H9 (cell line): ENCODE measurements around the gene IRF2BP2. TPM values are rescaled to one million over a fixed set of nuclear protein-coding genes. Genes with fewer than 3 reads are reported as not detected.

ENCODE experiments used
- DNase-seq: peaks from one replicate; pipeline ENCODE4 v3.0.0-alpha.2; 2017
- H2AFZ ChIP-seq: one replicate; pipeline ENCODE4 v1.6.1; 2013; ENCODE audit warnings: mild to moderate bottlenecking, low read length, control low read depth, moderate library complexity
- H2AK5ac ChIP-seq: 2 replicates; pipeline ENCODE4 v1.6.1; 2013; ENCODE audit warnings: low read length, control low read depth, mixed read lengths; ENCODE audit not compliant: insufficient read length
- H2BK120ac ChIP-seq: one replicate; pipeline ENCODE4 v1.6.1; 2013; ENCODE audit warnings: low read depth, mild to moderate bottlenecking, low read length, control low read depth, inconsistent platforms; ENCODE audit not compliant: poor library complexity, severe bottlenecking
- H2BK12ac ChIP-seq: 2 replicates; pipeline ENCODE4 v1.6.1; 2013; ENCODE audit warnings: low read length, control low read depth, mixed read lengths, low read depth; ENCODE audit not compliant: insufficient read length
- H2BK15ac ChIP-seq: 2 replicates; pipeline ENCODE4 v1.6.1; 2013; ENCODE audit warnings: low read depth, low read length, control low read depth
- H2BK20ac ChIP-seq: one replicate; pipeline ENCODE4 v1.6.1; 2013; ENCODE audit warnings: low read depth, mild to moderate bottlenecking, low read length, control low read depth, inconsistent platforms; ENCODE audit not compliant: poor library complexity, severe bottlenecking
- H2BK5ac ChIP-seq: 2 replicates; pipeline ENCODE4 v1.6.1; 2013; ENCODE audit warnings: low read length, control low read depth, mixed read lengths; ENCODE audit not compliant: insufficient read length
- H3K14ac ChIP-seq: 2 replicates; pipeline ENCODE4 v1.6.1; 2013; ENCODE audit warnings: low read length, control low read depth; ENCODE audit not compliant: insufficient read depth
- H3K18ac ChIP-seq: 2 replicates; pipeline ENCODE4 v1.6.1; 2013; ENCODE audit warnings: low read depth, mild to moderate bottlenecking, mixed read lengths, low read length, control low read depth; ENCODE audit not compliant: insufficient read length
- H3K23ac ChIP-seq: 2 replicates; pipeline ENCODE4 v1.6.1; 2013; ENCODE audit warnings: low read length, control low read depth, mixed read lengths, low read depth; ENCODE audit not compliant: insufficient read length
- H3K23me2 ChIP-seq: 2 replicates; pipeline ENCODE4 v1.6.1; 2013; ENCODE audit warnings: low read depth, mild to moderate bottlenecking, mixed read lengths, low read length, control low read depth; ENCODE audit not compliant: insufficient read length, poor library complexity, severe bottlenecking
- H3K27ac ChIP-seq: 2 replicates; pipeline ENCODE4 v1.5.1; 2013; ENCODE audit warnings: low read length, control low read depth, mixed read lengths, low read depth; ENCODE audit not compliant: insufficient read length
- H3K27me3 ChIP-seq: 2 replicates; pipeline ENCODE4 v1.6.1; 2013; ENCODE audit warnings: low read length, control low read depth, inconsistent platforms; ENCODE audit not compliant: insufficient read depth
- H3K4ac ChIP-seq: 2 replicates; pipeline ENCODE4 v1.6.1; 2013; ENCODE audit warnings: low read depth, mild to moderate bottlenecking, control low read depth, inconsistent platforms, low read length, moderate library complexity
- H3K4me1 ChIP-seq: 2 replicates; pipeline ENCODE4 v1.6.1; 2013; ENCODE audit warnings: low read length, control low read depth, inconsistent platforms; ENCODE audit not compliant: insufficient read depth
- H3K4me2 ChIP-seq: 2 replicates; pipeline ENCODE4 v1.6.1; 2013; ENCODE audit warnings: low read length, control low read depth, mixed read lengths; ENCODE audit not compliant: insufficient read length, insufficient read depth
- H3K56ac ChIP-seq: 2 replicates; pipeline ENCODE4 v1.6.1; 2013; ENCODE audit warnings: low read depth, mild to moderate bottlenecking, mixed read lengths, low read length, control low read depth; ENCODE audit not compliant: insufficient read length
- H3K79me1 ChIP-seq: 2 replicates; pipeline ENCODE4 v1.6.1; 2013; ENCODE audit warnings: low read depth, mild to moderate bottlenecking, moderate library complexity, low read length, control low read depth, inconsistent platforms; ENCODE audit not compliant: insufficient read depth, poor library complexity, severe bottlenecking
- H3K79me2 ChIP-seq: 2 replicates; pipeline ENCODE4 v1.6.1; 2013; ENCODE audit warnings: low read length, control low read depth, inconsistent platforms; ENCODE audit not compliant: insufficient read depth
- H3K9ac ChIP-seq: 2 replicates; pipeline ENCODE4 v1.6.1; 2013; ENCODE audit warnings: low read length, control low read depth, mixed read lengths; ENCODE audit not compliant: insufficient read length; ENCODE audit errors: extremely low read depth
- H3K9me3 ChIP-seq: one replicate; pipeline ENCODE4 v1.6.1; 2013; ENCODE audit warnings: low read depth, low read length, inconsistent platforms; ENCODE audit not compliant: control insufficient read depth
- H3T11ph ChIP-seq: one replicate; pipeline ENCODE4 v1.6.1; 2013; ENCODE audit warnings: mild to moderate bottlenecking, low read length, control low read depth, inconsistent platforms
- H4K20me1 ChIP-seq: one replicate; pipeline ENCODE4 v1.6.1; 2013; ENCODE audit not compliant: control insufficient read depth, insufficient read length, insufficient read depth
- H4K5ac ChIP-seq: 2 replicates; pipeline ENCODE4 v1.6.1; 2013; ENCODE audit warnings: low read depth, mild to moderate bottlenecking, mixed read lengths, low read length, control low read depth; ENCODE audit not compliant: insufficient read length
- H4K8ac ChIP-seq: replicated peaks from 2 replicates; pipeline ENCODE4 v1.6.1; 2013; ENCODE audit warnings: low read length, control low read depth, mixed read lengths, low read depth; ENCODE audit not compliant: insufficient read length
- H4K91ac ChIP-seq: 2 replicates; pipeline ENCODE4 v1.6.1; 2013; ENCODE audit warnings: low read depth, mild to moderate bottlenecking, moderate library complexity, mixed read lengths, low read length, control low read depth; ENCODE audit not compliant: insufficient read length
- H3K27ac Mint-ChIP-seq, 3 experiments: 2 replicates in 2 of 3; 3 replicates in 1 of 3; pipeline ENCODE4 v1.8.0; 2020 to 2021; ENCODE audit warnings: mixed read lengths in 3 of 3, mild to moderate bottlenecking in 1 of 3, moderate library complexity in 1 of 3
- H3K27me3 Mint-ChIP-seq: 2 replicates; pipeline ENCODE4 v1.8.0; 2021; ENCODE audit warnings: low read depth, mild to moderate bottlenecking, moderate library complexity, mixed read lengths
- H3K36me3 Mint-ChIP-seq, 3 experiments: 2 replicates in 2 of 3; 3 replicates in 1 of 3; pipeline ENCODE4 v1.8.0; 2020 to 2021; ENCODE audit warnings: low read depth in 3 of 3, mixed read lengths in 3 of 3; ENCODE audit not compliant: insufficient read depth in 1 of 3
- H3K4me1 Mint-ChIP-seq, 2 experiments: 2 replicates each; pipeline ENCODE4 v1.8.0; 2020; ENCODE audit warnings: mixed read lengths in 2 of 2
- H3K4me3 Mint-ChIP-seq, 2 experiments: 2 replicates in 1 of 2; 3 replicates in 1 of 2; pipeline ENCODE4 v1.8.0; 2020 to 2021; ENCODE audit warnings: mild to moderate bottlenecking in 2 of 2, mixed read lengths in 2 of 2, moderate library complexity in 1 of 2
- H3K9me3 Mint-ChIP-seq, 2 experiments: 2 replicates in 1 of 2; 3 replicates in 1 of 2; pipeline ENCODE4 v1.8.0; 2020; ENCODE audit warnings: mild to moderate bottlenecking in 2 of 2, mixed read lengths in 2 of 2, moderate library complexity in 1 of 2
- WGBS: extraction: QIAGEN DNeasy Blood & Tissue Kit; methylation state at CpG from one replicate; pipeline ENCODE4 v1.1.7; 2013; ENCODE audit warnings: missing lambda C conversion rate, low lambda C conversion rate, mixed read lengths; ENCODE audit not compliant: insufficient read length; ENCODE audit errors: extremely low coverage; 5-methylcytosine and 5-hydroxymethylcytosine counted together
- total RNA-seq: library from RNA; stranded (reverse); gene quantifications from 2 replicates; pipeline ENCODE4 v1.2.1, GENCODE V29; 2021
- TF ChIP-seq, protein P1 (sequence below): fragments of 200-600 bp; sonication (generic); conservative IDR thresholded peaks from 3 replicates; pipeline ENCODE4 v1.8.0; 2021; ENCODE audit warnings: antibody characterized with exemption, mild to moderate bottlenecking

IRF2BP2 gene
- total RNA-seq, 1 experiment from 2014 or later: 80.2 TPM

GRCh38 chr1:234585330-234586055, 24.5 kb downstream of the IRF2BP2 start:
- Histone ChIP-seq H2BK120ac (no peak overlapping the region), H3K14ac (no peak overlapping the region), H2BK12ac (no peak overlapping the region), H3K23ac (no peak overlapping the region), H3K79me1 (no peaks in the 10 kb centered on the region), H3K4me2 (no peak overlapping the region), H2BK20ac (no peak overlapping the region), H3K56ac (no peak overlapping the region), H4K91ac (no peak overlapping the region), H4K8ac (no peak overlapping the region), H2BK5ac (no peak overlapping the region), H3K79me2 (no peaks in the 10 kb centered on the region), H3K9ac (no peak overlapping the region), H2AK5ac (no peak overlapping the region), H3K4me1 (no peaks in the 10 kb centered on the region), H4K20me1 (no peaks in the 10 kb centered on the region), H3K27ac (no peak overlapping the region), H2AFZ (no peak overlapping the region), H2BK15ac (no peak overlapping the region), H3K4ac (no peak overlapping the region), H3K23me2 (no peaks in the 10 kb centered on the region), H3K27me3 (no peaks in the 10 kb centered on the region), H3T11ph (no peak overlapping the region), H3K9me3 (no peaks in the 10 kb centered on the region), H4K5ac (no peak overlapping the region), H3K18ac (no peak overlapping the region)
- no peaks in the 10 kb centered on the region for H3K36me3 Mint-ChIP-seq
- WGBS: no CpG with 5 or more reads among the region's 8 CpGs
- no peaks in the 10 kb centered on the region for H3K9me3 Mint-ChIP-seq
- DNase-seq: no peak
- H3K27ac Mint-ChIP-seq: peak overlapping the region in 1 of 3 experiments; percentile 25; a peak in 1 of 7 replicates
- H3K27me3 Mint-ChIP-seq: peaks cover 3% of the 10 kb centered on the region; the same call in 1 of the 2 replicates
- H3K4me3 Mint-ChIP-seq: no peak overlapping the region
- TF ChIP-seq, protein P1, sequence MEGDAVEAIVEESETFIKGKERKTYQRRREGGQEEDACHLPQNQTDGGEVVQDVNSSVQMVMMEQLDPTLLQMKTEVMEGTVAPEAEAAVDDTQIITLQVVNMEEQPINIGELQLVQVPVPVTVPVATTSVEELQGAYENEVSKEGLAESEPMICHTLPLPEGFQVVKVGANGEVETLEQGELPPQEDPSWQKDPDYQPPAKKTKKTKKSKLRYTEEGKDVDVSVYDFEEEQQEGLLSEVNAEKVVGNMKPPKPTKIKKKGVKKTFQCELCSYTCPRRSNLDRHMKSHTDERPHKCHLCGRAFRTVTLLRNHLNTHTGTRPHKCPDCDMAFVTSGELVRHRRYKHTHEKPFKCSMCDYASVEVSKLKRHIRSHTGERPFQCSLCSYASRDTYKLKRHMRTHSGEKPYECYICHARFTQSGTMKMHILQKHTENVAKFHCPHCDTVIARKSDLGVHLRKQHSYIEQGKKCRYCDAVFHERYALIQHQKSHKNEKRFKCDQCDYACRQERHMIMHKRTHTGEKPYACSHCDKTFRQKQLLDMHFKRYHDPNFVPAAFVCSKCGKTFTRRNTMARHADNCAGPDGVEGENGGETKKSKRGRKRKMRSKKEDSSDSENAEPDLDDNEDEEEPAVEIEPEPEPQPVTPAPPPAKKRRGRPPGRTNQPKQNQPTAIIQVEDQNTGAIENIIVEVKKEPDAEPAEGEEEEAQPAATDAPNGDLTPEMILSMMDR: no peak
- H3K4me1 Mint-ChIP-seq: peaks cover 0 to 3% of the 10 kb centered on the region in 2 experiments; a peak in 1 of 4 replicates
